Peyer's patch (tissue), 4 donors: ENCODE results near the gene H2BK1.

Experiments used
- CTCF ChIP-seq, 6 experiments: fragments of 450-650 bp in 4 of 6; fragments of 200-600 bp in 2 of 6; sonication (generic) in 1 of 6; IDR thresholded peaks; one replicate each; pipeline ENCODE4 v1.5.1; 2017 to 2019; ENCODE audit warnings: antibody characterized with exemption in 6 of 6, mild to moderate bottlenecking in 3 of 6, moderate library complexity in 1 of 6
- POLR2A ChIP-seq, 2 donors: fragments of 450-650 bp; IDR thresholded peaks; one replicate each; pipeline ENCODE4 v1.5.1; 2017; ENCODE audit warnings: antibody characterized with exemption in 2 of 2, mild to moderate bottlenecking in 2 of 2, moderate library complexity in 2 of 2

DNA sequence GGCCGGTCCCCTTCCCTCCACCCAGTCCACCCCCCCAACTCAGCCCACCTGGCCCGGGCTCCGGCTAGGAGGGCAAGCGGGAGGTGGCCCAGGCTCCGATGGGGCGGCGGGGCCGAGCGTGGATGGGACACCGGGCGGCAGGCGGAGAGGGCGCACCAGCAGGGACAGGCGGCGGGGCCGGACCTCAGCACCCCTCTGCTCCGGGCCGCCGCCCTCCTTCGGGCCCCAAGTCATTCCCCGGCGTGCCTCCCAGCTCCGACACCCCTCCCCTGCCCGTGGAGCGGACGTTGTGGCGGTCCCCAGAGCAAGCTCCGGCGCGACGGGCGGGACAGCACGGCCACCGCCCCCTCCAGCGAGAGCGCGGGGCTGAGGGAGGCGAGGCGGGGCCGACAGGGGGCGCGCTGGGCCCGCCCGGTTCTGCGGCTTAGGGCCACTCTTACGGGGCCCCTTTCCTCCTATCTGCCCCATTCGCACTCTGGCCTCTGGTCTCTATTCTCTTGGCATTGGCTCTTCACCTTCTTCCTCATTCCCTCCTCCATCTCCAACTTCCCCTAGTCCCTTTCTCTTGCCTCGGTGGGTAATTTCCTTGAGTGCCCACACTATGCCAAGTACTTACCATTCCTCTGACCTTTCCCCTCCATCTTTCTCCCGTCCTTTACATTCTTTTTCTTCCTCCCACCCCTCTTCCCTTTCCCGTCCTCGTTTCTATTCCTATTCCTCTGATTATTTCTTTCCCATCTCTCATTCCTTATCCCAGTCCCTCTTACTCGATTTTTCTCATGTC, 42.1 kb downstream of the H2BK1 start:
- TF ChIP-seq CTCF (IDR thresholded peaks at IDR 0.05) (peak; percentile 36 to 65 (median 44)), POLR2A (IDR thresholded peaks at IDR 0.05) (no peak)
